ENCODE data around the gene TECR. TPM values are rescaled to one million over a fixed set of nuclear protein-coding genes. Genes with fewer than 3 reads are reported as not detected.

Gene TECR
- total and polyA plus RNA-seq, 10 donors: 51.6 to 92.2 (median 74.4) TPM

Small RNAs within 50 kb of the gene (microRNA-seq; reads per million reads assigned to microRNA genes)
- gene MIR639: 1.1 to 4.2 (median 1.7) reads per million in 3 donors

Small RNAs within 50 kb of the gene (small RNA-seq; reads per million reads assigned to genes)
- gene RN7SL842P: 0 reads per million in 4 donors
- 0 reads per million in 4 donors for gene SNRPGP15

Other genes with a start within 250 kb of the TECR start
- 100 to 1,000 TPM; 190 to 455 (median 280) TPM for gene ADGRE5, start 148.2 kb upstream of the TECR start, total RNA-seq
- 10 to 100 TPM; 42.8 to 87.8 (median 55.7) TPM for gene ADGRE5, start 148.2 kb upstream of the TECR start, polyA plus RNA-seq
- 100 to 1,000 TPM in 6 of 7 donors, 10 to 100 TPM in 1; 81.8 to 155 (median 124) TPM for gene DDX39A, start 110.3 kb upstream of the TECR start, total RNA-seq
- gene DDX39A, start 110.3 kb upstream of the TECR start, polyA plus RNA-seq: 100 to 1,000 TPM; 176 to 267 (median 248) TPM
- gene PKN1, start 96.3 kb upstream of the TECR start, total RNA-seq: 100 to 1,000 TPM; 138 to 213 (median 175) TPM
- gene PKN1, start 96.3 kb upstream of the TECR start, polyA plus RNA-seq: 100 to 1,000 TPM in 2 of 3 donors, 10 to 100 TPM in 1; 93.3 to 186 (median 113) TPM
- 10 to 100 TPM in 5 of 7 donors, 1 to 10 TPM in 2; 4.6 to 26.8 (median 12.4) TPM for gene PTGER1, start 54.2 kb upstream of the TECR start, total RNA-seq
- gene PTGER1, start 54.2 kb upstream of the TECR start, polyA plus RNA-seq: 1 to 10 TPM; 1.8 to 2.8 (median 2.2) TPM
- gene GIPC1, start 33.5 kb upstream of the TECR start, total RNA-seq: 10 to 100 TPM; 17.1 to 40.4 (median 21.7) TPM
- gene GIPC1, start 33.5 kb upstream of the TECR start, polyA plus RNA-seq: 10 to 100 TPM; 30.0 to 58.1 (median 31.3) TPM
- gene DNAJB1, start 11.2 kb upstream of the TECR start, total RNA-seq: 100 to 1,000 TPM in 1 of 7 donors, 10 to 100 TPM in 6; 33.9 to 157 (median 43.0) TPM
- gene DNAJB1, start 11.2 kb upstream of the TECR start, polyA plus RNA-seq: 10 to 100 TPM; 12.6 to 29.4 (median 19.7) TPM
- gene NDUFB7, start 42.5 kb downstream of the TECR start, total RNA-seq: 100 to 1,000 TPM in 3 of 7 donors, 10 to 100 TPM in 4; 77.2 to 185 (median 92.3) TPM
- gene NDUFB7, start 42.5 kb downstream of the TECR start, polyA plus RNA-seq: 100 to 1,000 TPM; 283 to 374 (median 336) TPM
- 10 to 100 TPM; 17.9 to 40.1 (median 23.6) TPM for gene CLEC17A, start 53.5 kb downstream of the TECR start, total RNA-seq
- 10 to 100 TPM; 20.1 to 47.6 (median 23.3) TPM for gene CLEC17A, start 53.5 kb downstream of the TECR start, polyA plus RNA-seq
- gene ADGRE3, start 145.2 kb downstream of the TECR start, total RNA-seq: 10 to 100 TPM in 3 of 7 donors, 1 to 10 TPM in 4; 2.0 to 16.3 (median 3.7) TPM
- gene ADGRE3, start 145.2 kb downstream of the TECR start, polyA plus RNA-seq: under 1 TPM; 0.05 to 0.48 (median 0.17) TPM
- 10 to 100 TPM; 21.7 to 43.5 (median 34.8) TPM for gene ZNF333, start 160.5 kb downstream of the TECR start, total RNA-seq
- 10 to 100 TPM in 1 of 3 donors, 1 to 10 TPM in 2; 7.7 to 10.3 (median 9.2) TPM for gene ZNF333, start 160.5 kb downstream of the TECR start, polyA plus RNA-seq
- gene ADGRE2, start 249.0 kb downstream of the TECR start, total RNA-seq: 100 to 1,000 TPM in 4 of 7 donors, 10 to 100 TPM in 3; 58.0 to 183 (median 100) TPM
- gene ADGRE2, start 249.0 kb downstream of the TECR start, polyA plus RNA-seq: 1 to 10 TPM; 4.0 to 9.9 (median 6.0) TPM